GM18511 (cell line): Measurements from ENCODE around the gene TPRN.
A peak's percentile ranks its signal among the peaks of the same experiment; 100 is the strongest.
"Not testable (repeated sequence)": the region's sequence is repeated elsewhere in the genome, so short reads cannot be mapped to it uniquely, and the experiment has no call there.

ENCODE experiments used
- ATAC-seq: cut with Tn5 transposase; IDR thresholded peaks from one replicate; pipeline ENCODE4 v1.9.1; 2021; ENCODE audit warnings: mild to moderate bottlenecking, moderate library complexity; ENCODE audit not compliant: unreplicated experiment

The TPRN gene

GRCh38 chr9:137200311-137201204 is at the start of gene TPRN:
Gene TPRN (minus strand): TSS chr9:137200741. CDS start chr9:137200711, 30 bp downstream.
- ATAC-seq: peak; percentile 89

GRCh38 chr9:137247916-137248175 is 47.3 kb upstream of the TPRN start:
- ATAC-seq: no peak

- ATAC-seq: no peak
These were observed 46.8 kb upstream of the TPRN start for GRCh38 chr9:137247135-137247915.

- no peak for ATAC-seq
These were observed 45.2 kb upstream of the TPRN start for GRCh38 chr9:137245450-137246421.

- ATAC-seq: no peak
These were observed 44.2 kb upstream of the TPRN start for GRCh38 chr9:137244486-137245449.

- ATAC-seq: no peak
These were observed 43.3 kb upstream of the TPRN start for GRCh38 chr9:137243626-137244485.

- ATAC-seq: not testable (repeated sequence)
These were observed 42.7 kb upstream of the TPRN start for GRCh38 chr9:137243266-137243625.

- no peak for ATAC-seq
These were observed 42.0 kb upstream of the TPRN start for GRCh38 chr9:137242269-137243203.

- ATAC-seq: peak; percentile 2
These were observed 41.1 kb upstream of the TPRN start for GRCh38 chr9:137241490-137242268.

GRCh38 chr9:137240841-137241489 is 40.4 kb upstream of the TPRN start, which contains the start of gene TUBB4B:
Gene TUBB4B (plus strand): TSS chr9:137241287. CDS start chr9:137241361, 74 bp downstream.
- ATAC-seq: peak; percentile 77

GRCh38 chr9:137240318-137240840 is 39.8 kb upstream of the TPRN start:
- peak; percentile 26 for ATAC-seq

- ATAC-seq: not testable (repeated sequence)
These were observed 39.1 kb upstream of the TPRN start for GRCh38 chr9:137239541-137240200.

- ATAC-seq: no peak
These were observed 37.5 kb upstream of the TPRN start for GRCh38 chr9:137237759-137238726.

GRCh38 chr9:137236936-137237421 is 36.4 kb upstream of the TPRN start:
- ATAC-seq: no peak
